ENCODE results near the gene UBE2E2.

UBE2E2 gene

DNA sequence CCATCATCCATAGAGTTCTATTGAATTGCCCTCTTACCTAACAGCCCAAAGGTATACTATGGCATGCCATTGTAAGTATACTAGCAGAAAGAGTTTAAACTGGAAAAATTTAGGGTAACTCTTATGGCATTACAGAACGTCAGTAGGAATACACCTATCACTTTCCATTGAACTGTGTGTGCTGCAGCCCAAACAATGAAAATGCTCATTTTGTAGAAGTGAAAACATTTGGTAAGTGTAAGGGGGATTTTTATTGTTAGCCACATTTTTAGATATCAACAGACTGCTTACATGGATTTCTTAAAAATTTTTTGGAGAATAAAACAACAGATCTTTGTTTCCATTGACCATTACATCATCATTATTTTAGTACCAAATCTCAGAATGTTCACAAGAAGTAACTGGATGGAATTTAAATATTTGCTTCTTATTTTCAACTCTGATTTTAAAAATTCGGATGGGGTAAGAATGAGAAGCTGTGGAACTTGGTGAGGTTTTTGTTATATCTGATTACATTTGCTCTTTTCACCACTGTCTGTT is 245.9 kb downstream of the UBE2E2 start:
- no peak for DNase-seq

DNA sequence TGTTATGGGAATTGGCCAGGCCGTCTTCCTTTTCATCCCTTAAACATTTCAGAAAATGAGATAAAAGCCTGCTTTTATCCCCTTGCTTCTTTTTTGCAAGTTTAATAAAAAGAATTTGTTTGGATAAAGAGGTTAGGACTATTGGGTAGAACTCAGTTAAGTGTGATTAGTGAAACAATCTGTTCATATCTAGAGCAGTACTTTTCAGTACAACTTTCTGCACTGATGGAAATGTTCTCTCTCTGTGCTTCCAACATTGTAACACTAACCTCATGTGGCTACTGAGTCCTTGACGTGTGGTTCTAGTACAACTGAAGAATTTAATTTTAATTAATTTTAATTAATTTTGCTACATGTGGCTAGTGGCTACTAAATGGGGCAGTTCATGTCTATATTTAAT is 246.9 kb downstream of the UBE2E2 start:
- DNase-seq = no peak

DNA sequence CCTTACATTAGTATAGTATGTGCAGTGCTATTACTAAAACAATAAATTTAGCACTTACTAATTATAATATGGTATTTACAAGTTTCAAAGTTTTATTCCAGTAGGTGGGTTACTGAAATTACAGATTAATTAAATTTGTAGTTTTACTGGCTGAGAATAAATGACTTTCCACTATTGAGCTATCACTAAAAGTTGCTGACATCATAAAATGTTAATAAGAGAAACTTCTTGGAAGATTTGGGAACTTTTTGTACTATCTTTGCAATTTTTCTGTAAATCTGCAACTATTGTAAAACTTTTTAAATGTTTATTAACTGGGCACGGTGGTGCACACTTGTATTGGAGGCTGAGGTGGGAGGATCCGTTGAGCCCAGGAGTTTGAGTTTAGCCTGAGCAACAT is 247.7 kb downstream of the UBE2E2 start:
- no peak for DNase-seq

DNA sequence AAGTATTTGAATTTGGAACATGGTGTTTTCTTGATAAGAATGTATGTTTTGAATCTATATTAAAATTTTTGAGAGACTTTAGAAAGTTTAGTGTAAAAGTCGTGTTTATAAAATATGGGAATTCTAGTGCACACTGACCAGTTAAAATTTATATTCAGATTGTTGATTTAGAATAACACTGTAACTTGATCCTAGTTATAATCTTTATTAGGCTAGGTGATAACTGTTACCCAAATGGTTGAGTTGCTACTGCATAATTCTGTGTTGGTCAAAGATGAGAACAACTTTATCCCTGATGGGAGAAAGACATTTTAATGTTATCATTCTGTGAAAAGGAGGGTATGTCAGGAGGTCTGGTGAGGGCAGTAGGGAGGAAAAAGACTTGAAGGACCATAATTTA is 249.3 kb downstream of the UBE2E2 start:
- no peak for DNase-seq

DNA sequence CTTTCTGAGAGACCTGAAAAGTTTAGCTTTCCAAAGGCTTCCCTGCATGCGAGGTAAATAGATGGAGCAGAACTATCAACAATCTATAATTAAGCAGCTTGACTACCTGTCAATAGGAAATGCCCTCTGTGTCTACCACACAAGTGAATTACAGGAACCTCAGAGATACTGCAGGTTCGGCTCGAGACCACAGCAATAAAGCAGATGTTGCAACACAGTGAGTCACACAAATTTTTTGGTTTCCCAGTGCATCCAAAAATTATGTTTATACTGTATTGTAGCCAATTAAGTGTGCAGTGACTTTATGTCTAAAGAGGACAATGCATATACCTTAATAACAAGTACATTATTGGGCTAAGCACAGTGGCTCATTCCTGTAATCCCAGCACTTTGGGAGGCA is 252.0 kb downstream of the UBE2E2 start:
- DNase-seq = no peak

DNA sequence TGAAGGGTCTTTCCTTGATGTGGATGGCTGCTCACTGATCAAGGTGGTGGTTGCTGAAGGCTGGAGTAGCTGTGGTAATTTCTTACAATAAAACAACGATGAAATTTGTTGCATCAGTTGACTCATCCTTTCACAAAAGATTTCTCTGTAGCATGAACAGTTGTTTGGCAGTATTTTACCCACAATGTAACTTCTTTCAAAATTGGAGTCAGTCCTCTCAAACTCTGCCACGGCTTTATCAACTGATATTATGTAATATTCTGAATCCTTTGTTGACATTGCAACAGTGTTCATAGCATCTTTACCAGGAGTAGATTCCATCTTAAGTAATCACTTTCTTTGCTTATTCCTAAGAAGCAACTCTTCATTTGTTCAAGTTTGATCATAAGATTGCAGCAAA is 252.6 kb downstream of the UBE2E2 start:
- DNase-seq = no peak

DNA sequence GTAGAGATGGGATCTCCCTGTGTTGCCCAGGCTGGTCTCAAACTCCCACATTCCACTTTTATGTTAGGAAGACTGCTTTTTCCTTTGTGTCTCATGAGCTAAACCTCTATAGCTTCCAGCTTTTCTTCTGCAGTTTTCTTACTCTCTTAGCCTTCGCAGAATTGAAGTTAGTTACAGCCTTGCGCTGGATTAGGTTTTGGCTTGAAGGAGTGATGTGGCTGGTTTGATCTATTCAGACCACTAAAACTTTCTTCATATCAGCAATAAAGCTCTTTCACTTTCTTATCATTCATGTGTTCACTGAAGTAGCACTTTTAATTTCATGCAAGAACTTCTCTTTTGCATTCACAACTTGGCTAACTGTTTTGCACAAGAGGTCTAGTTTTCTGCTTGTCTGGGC is 254.6 kb downstream of the UBE2E2 start:
- no peak for DNase-seq

DNA sequence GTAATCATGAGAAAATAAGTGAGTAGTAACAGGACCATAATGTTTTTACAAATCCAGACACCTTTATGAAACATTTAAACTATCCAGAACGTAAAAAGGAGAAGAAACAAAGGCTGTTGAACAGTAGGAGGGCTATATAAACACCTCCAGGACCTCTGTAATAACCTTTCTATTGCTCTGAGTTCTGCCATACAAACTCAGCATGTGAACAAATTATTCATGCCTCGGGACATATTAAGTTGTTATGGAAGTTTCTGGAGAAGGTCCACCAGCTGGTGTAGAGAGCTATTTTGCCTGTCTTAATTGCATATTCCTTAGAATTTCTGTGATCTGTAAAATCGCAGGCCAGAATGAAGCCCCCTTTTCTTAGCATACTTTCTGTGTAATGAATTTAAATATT is 256.3 kb downstream of the UBE2E2 start:
- DNase-seq = no peak

- no peak for DNase-seq
These were observed 256.9 kb downstream of the UBE2E2 start for GRCh38 chr3:23459889-23460546.

GRCh38 chr3:23461069-23461468 is 257.9 kb downstream of the UBE2E2 start:
- no peak for DNase-seq

DNA sequence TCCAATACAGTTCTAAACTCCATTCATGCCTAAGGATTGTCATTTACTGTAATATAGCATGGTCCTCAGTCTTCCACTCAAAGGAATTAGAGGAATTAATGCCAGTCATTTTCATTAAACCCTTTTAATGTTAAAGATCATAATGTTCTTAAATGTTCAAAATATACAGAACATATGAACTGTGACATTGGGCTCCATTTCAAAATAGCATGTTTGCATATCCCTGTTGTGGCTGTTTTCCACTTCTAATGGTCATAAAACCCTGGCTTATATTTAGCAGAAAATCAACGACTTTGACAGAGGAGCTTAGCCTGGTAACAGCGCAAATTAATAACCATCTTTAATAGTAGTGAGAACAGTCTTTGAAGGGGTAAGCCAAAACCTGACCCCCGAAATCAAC is 260.7 kb downstream of the UBE2E2 start:
- no peak for DNase-seq

GRCh38 chr3:23465569-23465968 is 262.4 kb downstream of the UBE2E2 start:
- no peak for DNase-seq

GRCh38 chr3:23468203-23468602 is 265.1 kb downstream of the UBE2E2 start:
- no peak for DNase-seq

GRCh38 chr3:23474580-23475357 is 271.6 kb downstream of the UBE2E2 start:
- DNase-seq = no peak

- no peak for DNase-seq
These were observed 272.3 kb downstream of the UBE2E2 start for GRCh38 chr3:23475446-23475845.

GRCh38 chr3:23479026-23479425 is 275.9 kb downstream of the UBE2E2 start:
- no peak for DNase-seq

GRCh38 chr3:23479615-23480328 is 276.6 kb downstream of the UBE2E2 start:
- no peak for DNase-seq

DNA sequence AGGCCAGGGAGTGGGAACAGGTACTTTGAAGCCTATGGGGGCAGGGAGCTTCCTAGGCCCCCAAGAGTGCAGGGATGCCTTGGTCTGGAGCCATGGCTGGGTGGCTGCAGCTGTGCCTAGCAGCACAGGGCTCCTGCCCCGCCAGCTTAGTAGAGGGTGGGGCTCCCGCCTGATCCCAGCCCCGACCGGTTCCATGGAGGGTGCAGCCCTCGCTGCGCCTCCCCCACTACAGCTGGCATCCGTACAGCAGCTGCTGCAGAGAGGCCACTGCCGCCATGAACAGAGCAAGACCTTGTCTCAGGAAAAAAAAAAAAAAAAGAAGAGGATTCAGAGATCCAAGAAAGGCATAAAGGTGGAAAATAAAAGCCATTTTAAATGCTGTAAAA is 277.2 kb downstream of the UBE2E2 start:
- peak; percentile 55 for DNase-seq

- DNase-seq = no peak
These were observed 278.0 kb downstream of the UBE2E2 start for GRCh38 chr3:23481011-23481615.

GRCh38 chr3:23481616-23482278 is 278.6 kb downstream of the UBE2E2 start:
- DNase-seq = no peak

DNA sequence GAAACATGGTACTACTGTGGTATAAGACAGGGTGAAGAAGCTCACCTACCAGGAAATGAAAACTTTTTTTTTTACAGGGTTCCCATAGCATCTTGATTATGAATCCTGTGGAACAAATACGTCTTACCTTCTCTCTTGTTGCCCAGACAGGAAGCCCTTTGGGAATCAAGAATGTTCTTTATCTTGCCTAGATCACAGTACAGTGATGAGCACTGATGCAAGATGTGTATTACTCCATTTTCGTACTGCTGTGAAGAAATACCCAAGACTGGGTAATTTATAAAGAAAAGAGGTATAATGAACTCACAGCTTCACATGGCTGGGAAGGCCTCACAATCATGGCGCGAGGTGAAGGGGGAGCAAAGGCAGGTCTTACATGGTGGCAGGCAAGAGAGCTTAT is 281.3 kb downstream of the UBE2E2 start:
- no peak for DNase-seq

DNA sequence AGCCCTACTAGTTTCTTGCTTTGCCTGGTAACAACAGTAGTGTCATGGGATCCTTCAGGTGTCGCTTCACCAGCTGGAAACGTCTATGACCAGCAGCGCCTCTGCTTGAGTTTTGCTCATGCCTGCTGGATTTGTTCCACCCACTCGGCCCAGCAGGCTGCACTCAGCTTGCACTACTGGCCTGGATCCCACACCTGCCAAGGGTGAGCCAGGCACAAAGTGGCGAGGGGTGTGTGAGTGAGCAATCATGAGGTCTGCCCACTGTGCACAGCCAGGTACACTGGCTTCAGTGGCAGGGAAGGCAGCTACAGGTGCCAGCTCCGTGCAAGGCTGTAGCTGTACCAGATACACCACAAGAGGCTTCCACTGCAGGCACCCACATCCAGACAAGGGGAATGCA is 282.8 kb downstream of the UBE2E2 start:
- DNase-seq = no peak

DNA sequence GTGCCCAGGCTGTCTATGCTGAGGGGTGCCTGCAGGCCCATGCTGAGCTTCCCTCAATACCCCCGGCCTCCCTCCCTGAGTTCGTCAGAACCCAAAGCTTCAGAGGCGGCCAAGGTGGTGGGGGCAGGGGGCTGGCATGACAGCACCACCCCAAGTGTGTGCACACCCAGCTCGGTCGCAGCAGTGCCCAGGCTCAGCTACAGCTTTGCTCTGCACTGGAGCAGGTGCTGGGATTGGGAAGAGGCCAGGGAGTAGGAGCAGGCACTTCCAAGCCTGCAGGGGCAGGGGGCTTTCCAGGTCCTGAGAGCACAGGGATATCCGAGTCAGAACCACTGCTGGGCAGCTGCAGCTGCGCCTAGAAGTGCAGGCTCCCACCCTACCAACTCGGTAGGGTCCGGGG is 283.9 kb downstream of the UBE2E2 start:
- DNase-seq = no peak
